Measurements from ENCODE around the gene TBXAS1. TPM values are rescaled to one million over a fixed set of nuclear protein-coding genes. Genes with fewer than 3 reads are reported as not detected.

TBXAS1 gene
- polyA plus RNA-seq, 1 donor from 2014 or later: 0.93 TPM

DNA sequence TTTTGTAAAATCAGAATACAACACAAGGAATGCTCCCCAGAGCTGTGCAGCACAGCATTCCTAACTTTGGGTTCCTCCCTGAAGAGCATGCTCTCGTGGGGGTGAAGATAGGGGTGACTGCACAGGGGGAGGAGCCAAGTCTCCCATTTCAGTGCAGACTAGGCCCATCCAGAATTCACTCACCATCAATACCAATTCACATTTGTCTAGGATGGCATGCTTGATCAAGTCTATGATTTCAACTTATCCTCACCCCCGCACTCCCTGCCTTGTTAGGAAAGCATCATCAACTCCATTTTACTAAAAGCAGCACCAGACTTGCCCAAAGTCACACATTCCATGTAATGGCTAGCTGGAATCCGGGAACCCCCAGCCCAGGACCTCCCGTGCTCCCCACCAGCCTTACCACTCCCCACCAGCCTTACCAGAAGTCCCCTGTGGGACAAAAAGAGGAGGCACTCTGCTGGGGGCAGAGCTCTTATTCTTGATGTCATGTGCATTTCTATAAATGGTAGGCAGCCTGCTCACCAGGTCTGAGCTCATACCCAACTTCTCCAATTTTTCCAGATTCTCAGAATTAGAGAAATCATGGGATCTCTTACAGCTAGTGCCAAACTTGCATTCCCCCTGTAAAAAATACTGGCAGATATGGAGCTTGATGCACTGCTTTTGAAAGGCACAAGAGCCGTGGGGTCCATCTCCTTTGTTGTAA lies 227.5 kb downstream of the TBXAS1 start:
- no peaks in the 10 kb centered on the region for H3K9me2 ChIP-seq (ENCODE audit: insufficient read depth, low read length)
- TF ChIP-seq REST (IDR thresholded peaks at IDR 0.05; ENCODE audit: borderline replicate concordance) (no peak), CTCF (IDR thresholded peaks at IDR 0.05; ENCODE audit: poor library complexity, severe bottlenecking) (no peak), EZH2 (IDR thresholded peaks at IDR 0.05; ENCODE audit: borderline replicate concordance, insufficient read depth, low read length, poor library complexity, severe bottlenecking) (no peak), POLR2AphosphoS5 (IDR thresholded peaks at IDR 0.05) (no peak), RAD21 (conservative IDR thresholded peaks at IDR 0.05) (no peak), SMC3 (conservative IDR thresholded peaks at IDR 0.05; ENCODE audit: poor library complexity) (no peak), EP300 (conservative IDR thresholded peaks at IDR 0.05; ENCODE audit: poor library complexity, severe bottlenecking) (no peak), MXI1 (conservative IDR thresholded peaks at IDR 0.05; ENCODE audit: poor library complexity, severe bottlenecking) (no peak), TAF1 (IDR thresholded peaks at IDR 0.05; ENCODE audit: low read depth) (no peak)
- no peak overlapping the region for H3K4me3 ChIP-seq (ENCODE audit: low read length)
- no peaks in the 10 kb centered on the region for H4K20me1 ChIP-seq (ENCODE audit: insufficient read depth)
- H3K9ac ChIP-seq (ENCODE audit: low read length): no peak overlapping the region
- peaks cover 21% of the 10 kb centered on the region for H3K27me3 ChIP-seq (ENCODE audit: insufficient read depth, low read depth, low read length)
- no peak overlapping the region for H3K4me2 ChIP-seq (ENCODE audit: low read length)
- H3K36me3 ChIP-seq (ENCODE audit: insufficient read depth, low read length): no peaks in the 10 kb centered on the region
- no peaks in the 10 kb centered on the region for H3F3A ChIP-seq (ENCODE audit: insufficient read depth, low read length, poor library complexity, severe bottlenecking)
- H3K9me3 ChIP-seq (ENCODE audit: low read length): no peaks in the 10 kb centered on the region
- no peaks in the 10 kb centered on the region for H3K79me2 ChIP-seq (replicated peaks; ENCODE audit: insufficient read depth, low read length)
- no peak overlapping the region for H2AFZ ChIP-seq (ENCODE audit: low read depth, low read length)
- H3K27ac ChIP-seq (ENCODE audit: low read length): no peak overlapping the region

DNA sequence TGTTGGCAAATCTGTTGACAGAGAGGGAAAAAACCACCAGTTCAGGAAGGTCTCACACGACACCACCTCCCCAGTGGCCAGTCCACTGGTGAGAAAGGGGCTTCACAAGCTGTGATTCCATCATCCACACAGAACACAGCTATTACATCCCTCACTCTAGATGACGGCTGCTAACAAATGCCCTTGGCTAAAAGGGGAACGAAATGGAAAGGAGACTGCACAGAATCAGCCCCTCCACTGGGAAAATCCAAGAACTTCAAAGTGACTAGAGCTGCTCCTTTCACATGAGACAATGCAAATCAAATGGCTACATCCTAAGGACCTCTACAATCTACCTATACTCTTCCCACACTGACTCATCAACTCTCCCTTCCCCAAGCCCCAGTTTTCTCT lies 228.1 kb downstream of the TBXAS1 start:
- H3K27me3 ChIP-seq (ENCODE audit: insufficient read depth, low read depth, low read length): peaks cover 27% of the 10 kb centered on the region
- H3K4me3 ChIP-seq (ENCODE audit: low read length): no peak overlapping the region
- no peaks in the 10 kb centered on the region for H3K9me2 ChIP-seq (ENCODE audit: insufficient read depth, low read length)
- H3K27ac ChIP-seq (ENCODE audit: low read length): no peak overlapping the region
- no peaks in the 10 kb centered on the region for H4K20me1 ChIP-seq (ENCODE audit: insufficient read depth)
- TF ChIP-seq SMC3 (conservative IDR thresholded peaks at IDR 0.05; ENCODE audit: poor library complexity): no peak
- no peak for TF ChIP-seq MXI1 (conservative IDR thresholded peaks at IDR 0.05; ENCODE audit: poor library complexity, severe bottlenecking)
- no peak for TF ChIP-seq RAD21 (conservative IDR thresholded peaks at IDR 0.05)
- no peak for TF ChIP-seq EZH2 (IDR thresholded peaks at IDR 0.05; ENCODE audit: borderline replicate concordance, insufficient read depth, low read length, poor library complexity, severe bottlenecking)
- no peak for TF ChIP-seq POLR2AphosphoS5 (IDR thresholded peaks at IDR 0.05)
- no peak for TF ChIP-seq TAF1 (IDR thresholded peaks at IDR 0.05; ENCODE audit: low read depth)
- no peak for TF ChIP-seq EP300 (conservative IDR thresholded peaks at IDR 0.05; ENCODE audit: poor library complexity, severe bottlenecking)
- no peak for TF ChIP-seq CTCF (IDR thresholded peaks at IDR 0.05; ENCODE audit: poor library complexity, severe bottlenecking)
- TF ChIP-seq REST (IDR thresholded peaks at IDR 0.05; ENCODE audit: borderline replicate concordance): no peak
- H3F3A ChIP-seq (ENCODE audit: insufficient read depth, low read length, poor library complexity, severe bottlenecking): no peaks in the 10 kb centered on the region
- H2AFZ ChIP-seq (ENCODE audit: low read depth, low read length): no peak overlapping the region
- H3K9ac ChIP-seq (ENCODE audit: low read length): no peak overlapping the region
- no peaks in the 10 kb centered on the region for H3K36me3 ChIP-seq (ENCODE audit: insufficient read depth, low read length)
- H3K4me2 ChIP-seq (ENCODE audit: low read length): no peak overlapping the region
- H3K79me2 ChIP-seq (replicated peaks; ENCODE audit: insufficient read depth, low read length): no peaks in the 10 kb centered on the region
- H3K9me3 ChIP-seq (ENCODE audit: low read length): no peaks in the 10 kb centered on the region

All from neural cell (in vitro differentiated cells).